ENCODE measurements around the gene HSF2BP.
"Not testable (repeated sequence)": the region's sequence is repeated elsewhere in the genome, so short reads cannot be mapped to it uniquely, and the experiment has no call there.

HSF2BP gene

DNA sequence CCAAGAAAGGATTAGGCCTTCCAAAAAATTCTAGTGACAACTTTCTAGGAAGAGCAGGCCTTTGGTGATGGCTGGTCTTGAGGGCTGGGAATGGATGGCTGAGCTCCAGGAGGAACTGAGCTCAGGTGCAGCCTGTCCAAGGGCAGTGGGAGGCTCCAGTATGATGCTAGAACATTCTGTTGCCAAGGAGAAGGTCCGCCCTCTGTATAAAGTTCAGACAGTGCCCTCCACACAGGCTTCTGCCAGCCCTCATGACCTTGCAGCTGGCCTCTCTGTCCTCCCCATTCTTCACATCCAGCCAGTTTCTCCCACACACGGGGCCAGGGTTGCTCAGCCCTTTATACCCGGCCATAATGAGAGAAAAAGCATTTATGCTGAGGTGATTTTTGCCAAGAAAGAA lies 146.3 kb downstream of the HSF2BP start:
- not testable (repeated sequence) for DNase-seq

DNA sequence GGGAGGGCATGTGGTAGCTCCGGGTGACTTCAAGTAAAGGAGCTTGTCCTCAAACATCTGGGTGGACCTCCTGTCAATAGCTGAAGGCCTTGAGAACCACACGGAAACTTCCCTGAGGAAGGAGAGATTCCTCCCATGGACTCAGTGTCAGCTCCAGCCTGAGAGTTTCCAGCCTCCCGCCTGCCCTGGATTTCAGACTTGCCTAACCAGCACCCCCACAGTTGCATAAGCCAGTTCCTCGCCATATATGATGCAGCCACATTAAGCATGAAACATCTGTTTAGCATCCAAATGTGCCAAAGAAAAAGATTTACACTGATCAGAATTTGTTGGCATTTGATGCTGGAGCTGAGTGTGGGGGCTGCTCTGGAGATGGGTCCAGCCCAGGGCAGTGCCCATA lies 148.1 kb downstream of the HSF2BP start:
- not testable (repeated sequence) for DNase-seq

DNA sequence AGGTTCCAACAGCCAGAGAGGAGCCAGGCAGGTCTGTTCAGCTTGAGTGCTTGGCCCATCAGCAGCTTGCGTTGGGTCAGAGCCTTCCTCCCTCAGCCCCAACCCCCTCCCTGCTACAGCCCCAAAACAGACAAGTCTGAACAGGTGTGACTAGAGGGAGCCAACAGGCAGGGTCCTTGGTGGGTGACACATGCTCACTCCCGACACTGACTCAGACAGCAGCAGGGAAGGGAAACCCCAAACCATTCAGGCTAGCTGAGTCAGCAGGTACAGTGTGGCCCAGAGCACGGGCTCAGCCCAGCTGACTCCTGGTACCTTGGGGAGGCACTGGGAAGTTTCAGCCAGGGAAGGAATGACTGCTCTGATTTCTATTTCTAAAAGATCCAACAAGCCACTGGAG lies 148.6 kb downstream of the HSF2BP start:
- DNase-seq, result not testable (repeated sequence)

DNA sequence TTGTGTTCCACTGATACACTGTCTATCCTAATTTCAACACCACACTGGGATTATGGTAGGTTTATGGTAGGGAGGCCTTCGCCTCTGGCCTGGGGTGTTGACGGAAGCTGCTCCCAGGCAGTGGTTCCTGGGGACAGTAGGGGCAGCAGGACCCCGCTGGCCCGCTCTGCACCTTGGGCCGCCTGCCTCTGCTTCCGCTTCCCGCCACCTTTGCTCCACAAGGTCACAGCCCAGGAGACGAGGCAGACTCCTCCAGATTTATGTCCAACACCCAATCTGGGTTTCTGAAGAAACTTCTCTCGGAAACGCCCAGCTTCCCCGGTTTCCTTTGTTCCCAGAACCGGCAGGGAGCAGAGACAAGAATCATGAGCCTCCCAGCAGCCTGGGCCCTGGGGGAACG lies 155.4 kb downstream of the HSF2BP start:
- not testable (repeated sequence) for DNase-seq

DNA sequence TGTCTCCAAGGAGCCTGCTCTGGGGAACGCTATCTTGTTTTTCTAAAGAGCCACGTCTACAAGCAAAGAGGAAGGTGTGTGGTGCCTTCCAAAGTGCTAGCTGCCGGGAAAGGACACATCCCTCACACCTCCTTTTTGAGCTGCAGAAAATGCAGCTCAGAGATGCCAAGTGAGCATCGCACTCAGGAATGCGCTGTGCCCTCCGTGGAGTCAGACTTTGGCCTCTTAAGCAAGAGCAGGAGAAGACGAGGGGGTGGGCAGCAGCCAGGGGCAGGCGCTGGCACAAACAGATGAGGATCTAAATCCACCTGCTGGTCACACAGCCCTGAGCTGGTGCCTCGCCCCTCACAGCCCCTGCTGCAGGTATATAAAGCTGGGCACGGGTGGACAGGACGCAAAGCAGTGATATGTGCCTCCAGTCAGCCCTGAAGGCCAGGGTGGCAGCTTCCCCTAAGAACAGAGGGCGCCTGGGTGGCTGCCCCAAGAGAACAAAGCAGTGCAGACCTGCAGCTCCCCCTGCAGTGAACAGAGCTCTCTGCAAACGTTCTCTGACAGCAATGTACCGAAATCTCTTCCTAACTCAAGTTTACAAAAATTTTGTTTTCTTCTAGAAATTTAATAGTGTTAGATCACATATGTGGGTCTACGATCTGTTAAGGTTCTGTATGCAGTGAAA lies 156.1 kb downstream of the HSF2BP start:
- not testable (repeated sequence) for DNase-seq

DNA sequence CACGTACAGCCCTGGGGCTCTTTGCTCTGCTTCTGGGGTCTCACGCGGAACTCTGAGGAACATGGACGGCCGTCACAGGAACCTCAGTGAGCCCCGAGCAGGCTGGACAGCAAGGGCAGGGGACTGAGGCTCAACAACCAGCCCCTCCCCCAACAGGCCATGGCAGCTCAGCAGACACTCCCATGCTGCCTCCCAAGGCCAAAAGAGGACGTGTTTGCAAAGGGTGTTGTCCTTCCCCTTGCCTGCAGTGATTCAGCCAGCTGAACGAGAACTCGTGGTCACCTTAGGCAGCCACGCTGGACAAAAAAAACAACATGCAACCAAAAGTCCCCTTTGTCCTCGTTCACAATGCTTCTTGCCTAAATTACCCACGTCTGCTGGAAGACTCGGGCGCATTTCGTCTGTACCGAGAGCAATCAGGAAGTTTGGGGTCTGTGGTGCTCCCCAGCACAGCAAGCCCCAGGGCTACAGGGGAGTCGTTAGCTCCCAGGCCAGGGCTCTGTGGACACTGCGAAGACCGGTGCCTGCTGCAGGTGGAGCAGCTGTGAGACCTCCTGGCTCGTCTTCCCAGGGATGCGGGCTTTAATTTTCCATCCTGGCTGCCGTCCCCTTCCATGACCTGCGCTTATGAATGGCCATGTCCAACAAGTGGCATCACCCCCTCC lies 156.7 kb downstream of the HSF2BP start:
- not testable (repeated sequence) for DNase-seq

DNA sequence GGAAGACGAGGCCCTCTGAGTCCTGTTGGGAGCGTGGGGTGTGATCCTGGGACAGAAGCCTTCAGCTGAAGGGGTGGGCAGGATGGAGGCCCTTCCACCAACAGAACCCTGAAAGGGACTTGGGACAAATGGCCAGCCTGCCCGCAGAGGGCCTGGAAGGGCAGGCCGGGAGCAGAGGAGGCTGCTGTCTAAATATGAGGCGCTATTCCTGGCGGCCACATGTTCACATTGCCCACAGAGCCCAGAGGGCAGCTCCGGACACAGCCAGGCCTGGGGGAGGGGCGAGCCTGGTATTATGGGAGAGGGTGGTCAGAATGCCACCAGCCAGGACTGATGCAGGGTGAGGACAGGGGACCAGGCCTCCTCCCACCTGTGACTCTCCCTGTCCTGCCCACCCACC lies 160.4 kb downstream of the HSF2BP start:
- DNase-seq, result not testable (repeated sequence)

DNA sequence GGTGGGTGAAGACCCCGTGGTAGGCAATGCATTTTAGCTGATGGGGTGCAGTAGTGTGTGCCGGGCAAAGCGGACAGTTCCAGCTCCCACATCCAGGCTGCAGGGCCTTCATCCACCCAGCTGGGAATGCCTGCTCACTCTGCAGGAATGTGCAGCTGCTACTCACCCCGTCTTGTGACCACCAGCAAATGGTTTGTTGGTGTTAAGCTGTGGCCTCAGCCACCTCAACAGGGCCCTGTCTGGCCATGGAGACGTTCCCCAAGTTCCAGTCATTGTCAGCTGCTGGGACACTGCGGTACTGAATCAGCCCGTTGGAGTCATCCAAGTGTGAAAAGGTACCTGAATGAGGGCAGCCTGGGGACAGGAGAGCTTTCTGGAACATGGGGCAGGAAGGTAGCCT lies 161.2 kb downstream of the HSF2BP start:
- not testable (repeated sequence) for DNase-seq

DNA sequence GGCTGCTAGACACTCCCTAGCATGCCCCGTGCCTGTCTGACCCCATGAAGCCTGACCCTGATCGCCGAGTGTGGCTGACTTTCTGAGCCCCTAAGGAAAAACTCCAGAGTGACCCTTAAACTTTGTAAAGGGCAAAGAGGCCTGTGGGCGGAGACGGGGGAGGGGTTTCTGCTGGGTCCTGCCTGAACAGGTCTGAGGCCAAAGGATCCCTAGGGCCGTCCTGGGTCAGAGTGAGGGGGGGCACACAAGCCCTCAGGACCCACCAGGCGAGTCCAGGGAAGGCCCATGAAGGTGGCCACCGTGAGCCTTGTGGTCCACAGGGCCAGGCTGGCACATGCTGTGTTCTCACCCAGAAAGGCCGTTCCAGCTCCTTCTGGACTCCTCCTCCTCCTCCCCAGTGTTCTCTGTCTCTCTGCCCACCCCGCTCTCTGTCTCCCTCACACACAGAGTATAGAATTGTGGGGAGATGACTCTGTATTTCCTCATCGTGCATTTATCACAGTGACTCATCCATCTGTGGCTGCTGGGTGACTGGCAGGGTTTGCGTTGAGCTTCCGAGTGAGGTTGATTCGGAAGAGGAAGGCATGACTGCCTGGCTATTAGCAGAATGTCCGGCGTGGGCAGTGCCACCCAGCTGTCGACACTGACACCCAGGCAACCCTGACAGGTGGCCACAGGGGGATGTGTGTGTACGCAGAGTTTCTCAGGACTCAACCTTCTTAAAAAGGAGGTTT lies 164.8 kb downstream of the HSF2BP start:
- not testable (repeated sequence) for DNase-seq

DNA sequence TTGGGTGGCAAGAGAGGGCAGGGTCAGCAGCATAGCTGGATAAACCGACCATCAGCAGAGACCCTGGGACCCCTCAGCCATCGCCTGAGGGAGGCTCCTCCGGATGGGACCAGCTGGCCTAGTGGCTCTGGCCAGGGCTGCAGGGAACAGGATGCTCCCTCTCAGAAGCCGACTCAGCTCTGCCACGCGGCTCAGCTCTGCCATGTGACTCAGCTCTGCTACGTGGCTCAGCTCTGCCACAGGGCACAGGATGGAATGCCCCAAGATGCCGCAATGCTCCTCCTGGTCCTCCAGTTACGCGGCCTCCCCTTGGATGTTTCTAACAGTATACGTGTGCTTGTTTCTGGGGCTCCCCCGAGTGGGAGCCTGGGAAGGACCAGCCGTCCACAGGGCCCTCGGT lies 165.8 kb downstream of the HSF2BP start:
- not testable (repeated sequence) for DNase-seq

DNA sequence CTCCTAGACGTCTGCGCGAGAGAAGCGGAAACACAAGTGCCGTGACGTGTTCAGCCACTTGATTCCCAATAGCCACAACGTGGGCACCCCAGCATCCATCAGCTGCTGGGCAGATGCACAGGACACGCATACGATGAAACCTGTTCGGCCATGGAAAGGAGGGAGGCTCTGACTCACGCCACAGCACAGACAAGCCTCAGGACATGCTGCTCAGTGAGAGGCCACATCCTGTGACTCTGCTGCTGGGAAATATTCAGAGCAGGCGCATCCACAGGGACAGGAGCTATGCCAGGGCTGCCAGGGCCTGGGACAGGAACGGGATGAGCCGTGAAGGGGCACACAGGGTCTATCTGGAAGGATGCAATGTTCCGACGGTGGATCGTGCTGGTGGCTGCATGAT lies 171.1 kb downstream of the HSF2BP start:
- DNase-seq, result not testable (repeated sequence)

DNA sequence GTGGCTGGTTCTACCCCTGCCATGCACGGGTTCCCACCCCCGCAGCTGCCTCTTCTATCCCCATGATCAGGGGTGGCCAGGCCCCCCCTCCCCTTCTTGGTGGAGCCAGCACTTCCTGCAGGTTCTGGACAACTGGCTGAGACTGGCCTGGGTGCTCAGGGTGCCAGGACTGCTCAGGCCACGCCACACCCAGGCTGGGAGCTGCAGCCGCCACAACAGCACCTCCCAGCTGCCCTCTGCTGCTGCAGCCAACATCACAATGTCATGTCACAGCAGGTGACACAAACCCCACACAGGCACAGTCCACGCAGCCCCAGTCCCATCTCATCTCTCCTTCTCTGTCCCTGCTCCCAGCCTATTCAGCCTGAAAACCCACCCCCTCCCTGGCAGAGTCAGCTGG lies 173.2 kb downstream of the HSF2BP start:
- DNase-seq, result not testable (repeated sequence)

DNA sequence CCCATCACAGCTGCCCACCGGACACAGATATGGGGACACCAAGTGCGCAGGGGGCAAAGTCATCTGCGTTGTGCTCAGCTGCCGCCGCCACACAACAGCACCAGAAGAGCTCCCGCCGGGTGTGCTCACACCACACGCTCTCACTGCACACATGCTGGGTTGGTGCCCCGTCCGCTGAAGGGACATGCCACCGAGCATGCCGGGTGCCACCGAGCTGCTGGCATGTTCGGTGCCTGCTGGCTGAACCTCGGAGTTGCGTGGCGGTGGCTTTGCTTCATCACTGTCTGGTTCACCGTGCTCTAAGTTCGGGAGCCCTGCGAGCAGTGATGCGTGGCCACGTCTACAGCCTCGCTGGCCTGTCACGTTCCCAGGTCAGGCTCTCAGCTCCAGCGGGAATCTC lies 174.3 kb downstream of the HSF2BP start:
- DNase-seq, result not testable (repeated sequence)

DNA sequence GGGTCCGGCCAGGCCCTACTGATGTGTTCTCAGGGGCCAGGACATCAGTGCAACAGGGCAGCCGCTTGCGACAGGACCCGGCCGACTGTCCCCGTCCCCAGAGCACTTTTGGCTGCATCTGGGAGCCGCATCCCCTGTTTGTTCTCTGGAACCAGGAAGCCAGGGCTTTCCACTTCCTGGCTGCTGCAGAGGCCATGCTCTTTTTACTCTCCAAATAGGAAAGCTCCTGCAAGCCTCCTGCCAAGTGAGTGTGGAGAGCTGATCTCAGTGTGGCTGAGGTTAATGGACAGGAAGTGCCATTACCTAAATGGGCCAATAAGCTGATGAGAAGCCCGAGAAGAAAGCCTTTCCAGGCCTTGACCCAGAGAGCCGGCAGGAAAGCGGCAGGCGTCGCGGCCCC lies 180.1 kb downstream of the HSF2BP start:
- DNase-seq, result not testable (repeated sequence)

Measured in T1000 (cell line).